H1 (cell line): Measurements from ENCODE around the gene TJP2. TPM values are rescaled to one million over a fixed set of nuclear protein-coding genes. Genes with fewer than 3 reads are reported as not detected.

Source experiments
- CTCF ChIA-PET: fragments of 300-600 bp; sonication (Branson Sonifier 250); formaldehyde crosslinking; loops from one replicate; lab custom pipeline; 2021; ENCODE audit not compliant: partially characterized antibody; lab: Charles Lee
- POLR2A ChIA-PET: fragments of 300-600 bp; sonication (Branson Sonifier 250); formaldehyde crosslinking; loops from one replicate; lab custom pipeline; 2021; ENCODE audit warnings: inconsistent platforms; ENCODE audit not compliant: partially characterized antibody; lab: Charles Lee
- DNase-seq, 2 experiments: peaks; one replicate each; pipeline versions ENCODE4 v3.0.0 to v3.0.0-alpha.2; 2010 to 2022; ENCODE audit warnings: low spot score in 2 of 2, low read depth in 1 of 2, mixed read lengths in 1 of 2
- FAIRE-seq: peaks from 2 replicates; lab custom pipeline; 2011; peaks lifted over from hg19 to GRCh38; lab: Jason Lieb, UNC
- H2AFZ ChIP-seq: 2 replicates; pipeline ENCODE4 v1.8.1; 2012; ENCODE audit warnings: low read length, inconsistent platforms
- H2AK5ac ChIP-seq: 2 replicates; pipeline ENCODE4 v1.6.1; 2013; ENCODE audit warnings: low read depth, low read length
- H2BK120ac ChIP-seq: replicated peaks from 2 replicates; pipeline ENCODE3; 2013; ENCODE audit warnings: low read depth, low read length, inconsistent platforms
- H2BK12ac ChIP-seq: 2 replicates; pipeline ENCODE4 v1.6.1; 2013; ENCODE audit warnings: low read depth, low read length
- H2BK15ac ChIP-seq: 2 replicates; pipeline ENCODE4 v1.6.1; 2013; ENCODE audit warnings: low read length
- H2BK20ac ChIP-seq: 2 replicates; pipeline ENCODE4 v1.6.1; 2013; ENCODE audit warnings: low read length
- H2BK5ac ChIP-seq: 2 replicates; pipeline ENCODE4 v1.6.1; 2013; ENCODE audit warnings: low read depth, low read length
- H3K14ac ChIP-seq: 2 replicates; pipeline ENCODE4 v1.6.1; 2013; ENCODE audit warnings: inconsistent platforms; ENCODE audit not compliant: insufficient read length
- H3K18ac ChIP-seq: 2 replicates; pipeline ENCODE4 v1.6.1; 2013; ENCODE audit warnings: low read length; ENCODE audit errors: extremely low read depth
- H3K23ac ChIP-seq: 2 replicates; pipeline ENCODE4 v1.6.1; 2013; ENCODE audit warnings: inconsistent platforms; ENCODE audit not compliant: insufficient read length
- H3K23me2 ChIP-seq: 2 replicates; pipeline ENCODE4 v1.6.1; 2013; ENCODE audit warnings: low read depth, low read length
- H3K27ac ChIP-seq: 2 replicates; pipeline ENCODE4 v1.6.1; 2011; ENCODE audit warnings: low read depth, low read length, inconsistent platforms
- H3K27me3 ChIP-seq, 4 experiments: replicated peaks in 1 of 4; 1 replicate in 1 of 4; 2 replicates in 3 of 4; pipeline versions ENCODE4 v1.6.1 to v1.8.1; 2011 to 2013; ENCODE audit warnings: low read length in 3 of 4, mild to moderate bottlenecking in 3 of 4, inconsistent platforms in 2 of 4, mixed read lengths in 2 of 4, moderate library complexity in 1 of 4; ENCODE audit not compliant: control insufficient read depth in 3 of 4, insufficient read depth in 3 of 4; ENCODE audit errors: extremely low read depth in 1 of 4
- H3K36me3 ChIP-seq, 4 experiments: 2 replicates each; pipeline versions ENCODE4 v1.6.1 to v1.8.1; 2011 to 2013; ENCODE audit warnings: mild to moderate bottlenecking in 4 of 4, low read length in 3 of 4, moderate library complexity in 2 of 4, control low read depth in 1 of 4, inconsistent platforms in 1 of 4; ENCODE audit not compliant: insufficient read depth in 4 of 4, control insufficient read depth in 2 of 4
- H3K4ac ChIP-seq: replicated peaks from 2 replicates; pipeline ENCODE3; 2013; ENCODE audit warnings: low read length, low read depth, mixed read lengths, inconsistent platforms; ENCODE audit not compliant: insufficient read length
- H3K4me1 ChIP-seq, 4 experiments: replicated peaks in 1 of 4; 1 replicate in 1 of 4; 2 replicates in 3 of 4; pipeline versions ENCODE4 v1.6.1 to v1.8.1; 2011 to 2013; ENCODE audit warnings: low read length in 3 of 4, inconsistent platforms in 2 of 4, mixed read lengths in 1 of 4; ENCODE audit not compliant: insufficient read depth in 4 of 4, control insufficient read depth in 3 of 4
- H3K4me2 ChIP-seq, 2 experiments: 2 replicates each; pipeline versions ENCODE4 v1.6.1 to v1.8.1; 2011 to 2013; ENCODE audit warnings: low read depth in 2 of 2, low read length in 2 of 2, control low read depth in 1 of 2, inconsistent platforms in 1 of 2, mild to moderate bottlenecking in 1 of 2; ENCODE audit not compliant: insufficient read depth in 1 of 2
- H3K4me3 ChIP-seq, 4 experiments: fragments of 200-600, 300-600 bp in 1 of 4; sonication (generic), shearing (Covaris generic), sonication (Bioruptor Twin) in 1 of 4; 2 replicates each; pipeline versions ENCODE4 v1.5.1 to v1.8.1; 2011 to 2016; ENCODE audit warnings: low read length in 4 of 4, low read depth in 3 of 4, control low read depth in 2 of 4, inconsistent platforms in 2 of 4, mild to moderate bottlenecking in 2 of 4, mixed read lengths in 1 of 4, moderate library complexity in 1 of 4; ENCODE audit not compliant: insufficient read depth in 2 of 4; ENCODE audit errors: extremely low read depth in 1 of 4
- H3K56ac ChIP-seq: replicated peaks from 2 replicates; pipeline ENCODE3; 2013; ENCODE audit warnings: low read depth, mild to moderate bottlenecking, mixed read lengths, low read length, inconsistent platforms; ENCODE audit not compliant: insufficient read length
- H3K79me1 ChIP-seq: 2 replicates; pipeline ENCODE4 v1.6.1; 2013; ENCODE audit warnings: low read depth, low read length, control low read depth
- H3K79me2 ChIP-seq, 2 experiments: 2 replicates each; pipeline versions ENCODE4 v1.6.1 to v1.8.1; 2012 to 2013; ENCODE audit warnings: low read length in 2 of 2, mild to moderate bottlenecking in 2 of 2, inconsistent platforms in 1 of 2; ENCODE audit not compliant: insufficient read depth in 2 of 2, control insufficient read depth in 1 of 2
- H3K9ac ChIP-seq, 4 experiments: replicated peaks in 1 of 4; 1 replicate in 1 of 4; 2 replicates in 3 of 4; pipeline versions ENCODE4 v1.6.1 to v1.8.1; 2011 to 2013; ENCODE audit warnings: low read depth in 3 of 4, low read length in 3 of 4, control low read depth in 2 of 4, mild to moderate bottlenecking in 2 of 4, moderate library complexity in 2 of 4, inconsistent platforms in 1 of 4; ENCODE audit errors: extremely low read depth in 1 of 4
- H3K9me3 ChIP-seq, 2 experiments: 2 replicates each; pipeline versions ENCODE4 v1.6.1 to v1.8.1; 2012 to 2013; ENCODE audit warnings: mild to moderate bottlenecking in 2 of 2, moderate library complexity in 2 of 2, control low read depth in 1 of 2, inconsistent platforms in 1 of 2, low read depth in 1 of 2, low read length in 1 of 2, mixed read lengths in 1 of 2; ENCODE audit not compliant: insufficient read depth in 2 of 2
- H4K20me1 ChIP-seq, 2 experiments: replicated peaks in 1 of 2; 2 replicates each; pipeline versions ENCODE3 to v1.8.1; 2011 to 2013; ENCODE audit warnings: inconsistent platforms in 2 of 2, low read length in 2 of 2, mild to moderate bottlenecking in 1 of 2; ENCODE audit not compliant: insufficient read depth in 2 of 2, control insufficient read depth in 1 of 2
- H4K5ac ChIP-seq: 2 replicates; pipeline ENCODE4 v1.6.1; 2013; ENCODE audit warnings: low read length, low read depth, mixed read lengths, inconsistent platforms; ENCODE audit not compliant: insufficient read length
- H4K8ac ChIP-seq: 2 replicates; pipeline ENCODE4 v1.8.0; 2013; ENCODE audit warnings: mild to moderate bottlenecking, moderate library complexity, low read length, inconsistent platforms; ENCODE audit not compliant: insufficient read depth; ENCODE audit errors: extremely low read depth
- H4K91ac ChIP-seq: replicated peaks from 2 replicates; pipeline ENCODE3; 2013; ENCODE audit warnings: low read length, mixed read lengths, inconsistent platforms; ENCODE audit not compliant: insufficient read length
- BCL11A ChIP-seq, 2 experiments: IDR thresholded peaks; one replicate each; pipeline ENCODE4 v1.6.1; 2011; ENCODE audit warnings: low read depth in 2 of 2, low read length in 2 of 2, mild to moderate bottlenecking in 2 of 2
- CREB1 ChIP-seq: IDR thresholded peaks from 2 replicates; pipeline ENCODE4 v1.6.1; 2012; ENCODE audit warnings: inconsistent platforms
- CTCF ChIP-seq, 3 experiments: IDR thresholded peaks; 1 replicate in 2 of 3; 2 replicates in 1 of 3; pipeline versions ENCODE4 v1.5.1 to v1.6.1; 2011; ENCODE audit warnings: low read length in 3 of 3, mild to moderate bottlenecking in 3 of 3, inconsistent platforms in 2 of 3, low read depth in 1 of 3, moderate library complexity in 1 of 3; ENCODE audit not compliant: insufficient read depth in 1 of 3; ENCODE audit errors: control extremely low read depth in 1 of 3
- E2F6 ChIP-seq: IDR thresholded peaks from 2 replicates; pipeline ENCODE4 v1.6.1; 2012; ENCODE audit warnings: inconsistent platforms
- PHF8 ChIP-seq: fragments of 200-600 bp; sonication (generic); conservative IDR thresholded peaks from 2 replicates; pipeline ENCODE4 v1.7.1; 2012; ENCODE audit warnings: low read depth, mild to moderate bottlenecking, inconsistent platforms, low read length, moderate library complexity
- SP4 ChIP-seq: IDR thresholded peaks from 2 replicates; pipeline ENCODE4 v1.6.1; 2012; ENCODE audit warnings: low read length, inconsistent platforms
- SUZ12 ChIP-seq: fragments of 200-600 bp; sonication (generic); IDR thresholded peaks from 2 replicates; pipeline ENCODE4 v1.6.1; 2012; ENCODE audit warnings: mild to moderate bottlenecking, inconsistent platforms, low read length, moderate library complexity, mixed read lengths
- WGBS, 2 experiments: shearing (Covaris generic) in 1 of 2; methylation state at CpG; one replicate each; pipeline versions ENCODE4 v1.1.6 to v1.1.7; 2013 to 2015; ENCODE audit warnings: low lambda C conversion rate in 2 of 2, mixed read lengths in 2 of 2, inconsistent platforms in 1 of 2, low coverage in 1 of 2, missing lambda C conversion rate in 1 of 2; ENCODE audit not compliant: insufficient replicate concordance in 2 of 2, insufficient coverage in 1 of 2, insufficient read length in 1 of 2; ENCODE audit errors: extremely low coverage in 1 of 2, missing lambda C conversion rate in 1 of 2; 5-methylcytosine and 5-hydroxymethylcytosine counted together
- polyA plus RNA-seq, 7 experiments: library from polyadenylated mRNA; depleted of rRNA in 3 of 7; stranded (reverse) in 5 of 7; unstranded in 2 of 7; fragments of >200 nt in 5 of 7; fragments of 200-250 nt in 2 of 7; gene quantifications; 1 replicate in 5 of 7; 2 replicates in 1 of 7; 4 replicates in 1 of 7; pipeline versions ENCODE4 v1.2.1 to v1.2.3, GENCODE V29; 2011 to 2013; ENCODE audit warnings: missing spikeins in 2 of 7, mixed read lengths in 2 of 7
- total RNA-seq: library from RNA; stranded (reverse); fragmentation: NEBNext Ultra II Directional; extraction: Animal tissue kit (Norgen Biotek cat#: 25700); gene quantifications from 2 replicates; pipeline ENCODE4 v1.2.1, GENCODE V29; 2021

The TJP2 gene
- total and polyA plus RNA-seq, 2 of the 8 experiments (the other 6 are each of a cell fraction or from before 2014, with no cell fraction given), result 54.9 to 137 TPM

- CTCF ChIA-PET, result interaction anchor here (0.5 to 6.2 kb wide), 9 partner anchors 11 to 857 kb away, joined by 3 to 61 read pairs (median 4); no protein-coding TSS in a partner anchor
- FAIRE-seq, result no peak
- Histone ChIP-seq H3K9ac (no peak overlapping the region), H2BK5ac (no peak overlapping the region), H2BK120ac (no peak overlapping the region), H3K4me3 (no peak overlapping the region), H3K27ac (no peak overlapping the region), H3K23ac (no peak overlapping the region), H3K18ac (no peak overlapping the region), H3K23me2 (no peaks in the 10 kb centered on the region), H3K27me3 (no peaks in the 10 kb centered on the region), H4K20me1 (peaks cover 2 to 8% of the 10 kb centered on the region in 2 experiments), H4K5ac (no peak overlapping the region), H2AK5ac (no peak overlapping the region), H3K4ac (no peak overlapping the region), H4K8ac (no peak overlapping the region), H3K9me3 (no peaks in the 10 kb centered on the region; a peak in 1 of 4 replicates), H3K79me1 (peaks cover 6% of the 10 kb centered on the region; the same call in 1 of the 2 replicates), H4K91ac (no peak overlapping the region), H2AFZ (no peak overlapping the region), H3K14ac (no peak overlapping the region), H3K4me1 (peaks cover 0 to 7% (median 4%) of the 10 kb centered on the region in 4 experiments; a peak in 5 of 7 replicates), H3K4me2 (no peak overlapping the region), H3K36me3 (peaks cover 0 to 5% (median 0%) of the 10 kb centered on the region in 4 experiments; a peak in 3 of 8 replicates), H2BK20ac (no peak overlapping the region), H2BK15ac (no peak overlapping the region), H2BK12ac (no peak overlapping the region), H3K79me2 (peaks cover 3 to 86% of the 10 kb centered on the region in 2 experiments; a peak in 3 of 4 replicates), H3K56ac (no peak overlapping the region)
- POLR2A ChIA-PET, result interaction anchor here (0.8 to 1.2 kb wide), 3 partner anchors 19 to 59 kb away, joined by 3 to 5 read pairs (median 3); no protein-coding TSS in a partner anchor
- WGBS, 2 experiments, result 81% methylated on average over 2 of the region's 2 CpGs; no CpG with 5 or more reads in 1 of the 2 experiments
- no peak for DNase-seq
- no peak for TF ChIP-seq PHF8
- no peak for TF ChIP-seq SUZ12
- TF ChIP-seq BCL11A (IDR thresholded peaks at IDR 0.05; ENCODE audit: low read depth in 2 of 2, low read length in 2 of 2), result no peak
- TF ChIP-seq SP4, result no peak
- no peak for TF ChIP-seq CREB1
- no peak for TF ChIP-seq E2F6
- TF ChIP-seq CTCF (IDR thresholded peaks at IDR 0.05; ENCODE audit: control extremely low read depth in 1 of 3, insufficient read depth in 1 of 3, low read depth in 1 of 3, low read length in 3 of 3), result no peak
Measured at GRCh38 chr9:69180670-69181069, 6.6 kb downstream of the TJP2 start.
